Stimulated activated CD8-positive, alpha-beta memory T cell treated with anti-CD3 and anti-CD28 coated beads, Interleukin-2, amount 100 ng/mL, for 48 hours (primary cell): ENCODE data around the gene LSM3.
"Not testable (repeated sequence)": the region's sequence is repeated elsewhere in the genome, so short reads cannot be mapped to it uniquely, and the experiment has no call there.

Source experiments
- DNase-seq, 2 donors: peaks; one replicate each; pipeline ENCODE4 v3.0.0-alpha.2; 2020; ENCODE audit warnings: low read depth in 2 of 2

LSM3 gene

GRCh38 chr3:14222457-14222856 lies 43.8 kb downstream of the LSM3 start:
- DNase-seq: no peak

GRCh38 chr3:14222900-14223594 lies 44.4 kb downstream of the LSM3 start:
- DNase-seq: no peak

DNA sequence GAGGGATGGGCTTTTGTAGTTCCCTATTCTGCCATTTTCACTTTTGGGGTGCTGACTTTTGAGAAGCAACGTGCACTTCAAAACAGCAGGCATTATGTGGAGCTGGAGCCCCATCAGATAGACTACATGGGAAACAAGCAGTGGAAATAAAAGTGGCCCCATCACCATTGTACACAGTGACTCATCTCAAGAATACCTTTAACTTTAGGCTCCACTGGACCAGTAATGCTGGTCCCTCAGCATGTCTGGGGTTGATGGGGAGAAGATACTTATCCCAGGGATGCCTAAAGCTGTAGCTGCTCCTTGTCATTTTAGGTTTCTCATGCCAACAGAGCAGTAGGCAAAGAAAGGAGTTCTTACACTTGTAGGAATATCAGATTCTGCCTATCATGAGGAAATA lies 45.0 kb downstream of the LSM3 start:
- DNase-seq: no peak

- no peak for DNase-seq
Measured at GRCh38 chr3:14224895-14225294, 46.3 kb downstream of the LSM3 start.

GRCh38 chr3:14225421-14225820 lies 46.8 kb downstream of the LSM3 start:
- no peak for DNase-seq

GRCh38 chr3:14226351-14226750 lies 47.7 kb downstream of the LSM3 start:
- not testable (repeated sequence) for DNase-seq

DNA sequence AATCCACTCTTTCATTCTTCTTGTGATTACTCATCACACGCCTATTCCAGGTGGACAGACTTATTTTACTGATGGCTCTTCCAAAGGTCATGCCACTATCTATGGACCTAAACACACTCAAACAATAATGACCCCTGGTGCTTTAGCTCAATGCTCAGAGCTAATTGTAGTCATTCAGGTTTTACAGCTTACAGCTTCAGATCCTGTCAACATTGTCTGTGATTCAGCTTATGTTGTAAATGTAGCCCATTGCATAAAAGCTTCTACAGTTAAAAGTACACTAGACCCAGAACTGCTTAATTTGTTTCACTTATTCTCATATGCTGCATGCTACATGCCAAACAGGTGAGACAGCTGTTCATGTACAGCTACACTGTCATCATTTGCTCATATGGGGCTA lies 49.2 kb downstream of the LSM3 start:
- no peak for DNase-seq

- DNase-seq: no peak
Measured at GRCh38 chr3:14228681-14229470, 50.3 kb downstream of the LSM3 start.

GRCh38 chr3:14229695-14230094 lies 51.1 kb downstream of the LSM3 start:
- not testable (repeated sequence) for DNase-seq

DNA sequence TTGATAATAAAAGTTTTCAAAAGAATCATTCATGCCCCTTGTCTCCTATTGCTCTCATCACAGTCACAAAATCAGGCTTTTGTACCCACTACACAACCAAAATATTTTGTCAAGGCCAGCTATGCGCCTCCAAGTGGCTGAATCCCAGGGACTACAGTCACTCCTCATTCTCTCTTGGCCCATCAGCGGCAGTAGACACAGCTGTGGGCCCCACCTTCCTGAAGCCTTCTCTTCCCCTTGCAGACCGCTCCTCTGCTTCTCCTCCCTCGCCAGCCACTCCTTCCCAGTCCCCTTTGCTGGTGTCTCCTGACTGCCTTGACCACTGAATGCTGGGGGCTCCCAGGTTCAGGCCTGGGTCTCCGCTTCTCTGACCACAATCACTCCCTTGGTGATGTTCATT lies 52.1 kb downstream of the LSM3 start:
- DNase-seq: no peak

- DNase-seq: no peak
Measured at GRCh38 chr3:14231145-14231990, 52.8 kb downstream of the LSM3 start.

DNA sequence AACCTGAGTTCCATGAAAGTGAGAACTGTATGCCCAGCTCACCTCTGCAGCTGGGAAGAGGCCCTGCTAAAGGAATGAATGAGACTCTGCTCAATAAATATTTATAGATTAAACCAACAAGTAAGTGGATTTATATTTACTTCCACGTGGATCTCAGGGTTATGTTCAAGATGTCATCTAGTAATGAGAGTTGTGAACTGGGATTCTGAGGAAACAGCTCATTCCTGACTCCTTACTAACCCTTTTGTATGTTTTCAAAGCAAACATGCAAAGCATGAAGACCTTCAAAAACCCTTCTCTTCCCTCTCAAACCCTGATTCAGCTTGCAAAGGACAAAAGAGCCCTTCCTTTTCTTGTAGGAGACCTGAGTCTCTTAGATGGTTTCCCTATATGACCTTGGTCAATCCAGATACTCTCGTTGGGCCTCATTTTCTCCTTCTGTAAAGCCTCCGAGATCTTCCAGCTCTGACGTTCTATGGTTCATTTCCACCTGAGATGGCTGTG lies 53.4 kb downstream of the LSM3 start:
- DNase-seq: no peak

GRCh38 chr3:14234251-14235002 lies 55.8 kb downstream of the LSM3 start:
- no peak for DNase-seq

DNA sequence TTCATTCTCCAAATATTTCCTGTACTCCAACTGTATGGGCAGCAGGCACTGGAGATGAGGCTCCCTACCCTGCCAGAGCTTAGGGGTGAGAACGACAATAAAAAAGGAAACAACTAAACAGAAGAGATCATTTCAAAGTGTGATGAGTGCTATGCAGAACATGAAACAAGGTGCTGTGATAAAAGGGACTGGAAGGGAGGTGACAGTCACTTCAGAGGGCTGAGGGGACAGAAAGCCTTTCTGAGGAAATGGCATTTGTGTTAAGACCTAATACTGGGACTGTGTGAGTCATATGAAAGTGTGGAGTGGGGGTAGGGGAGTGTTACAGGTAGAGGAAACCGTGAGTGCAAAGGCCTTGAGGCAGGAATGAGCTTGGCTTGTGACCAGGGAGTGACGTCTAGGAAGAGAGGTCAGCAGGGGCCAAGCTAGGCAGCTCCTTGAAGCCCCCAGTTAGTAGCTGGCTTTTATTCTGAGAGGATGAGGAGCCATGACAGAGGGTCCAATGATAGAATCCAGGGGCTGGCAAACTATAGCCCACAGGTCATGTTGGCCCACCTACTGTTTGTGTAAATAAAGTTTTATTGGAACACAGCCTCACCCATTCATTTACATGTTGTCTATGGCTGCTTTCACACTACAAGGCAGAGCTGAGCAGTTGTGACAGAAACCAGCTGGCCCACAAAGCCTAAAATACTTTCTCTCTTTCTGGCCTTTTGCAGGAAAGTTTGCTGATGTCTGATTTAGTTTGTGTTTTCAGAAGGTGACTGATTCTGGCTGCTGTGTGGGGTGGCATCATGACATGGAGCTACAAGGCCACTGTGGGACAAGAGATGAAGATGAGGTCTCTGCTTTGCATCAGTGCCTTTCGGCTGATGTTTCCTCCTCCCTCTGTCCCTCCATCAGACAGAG lies 56.6 kb downstream of the LSM3 start:
- no peak for DNase-seq

GRCh38 chr3:14235912-14236295 lies 57.3 kb downstream of the LSM3 start:
- DNase-seq: no peak

- no peak for DNase-seq
Measured at GRCh38 chr3:14236902-14237301, 58.3 kb downstream of the LSM3 start.

DNA sequence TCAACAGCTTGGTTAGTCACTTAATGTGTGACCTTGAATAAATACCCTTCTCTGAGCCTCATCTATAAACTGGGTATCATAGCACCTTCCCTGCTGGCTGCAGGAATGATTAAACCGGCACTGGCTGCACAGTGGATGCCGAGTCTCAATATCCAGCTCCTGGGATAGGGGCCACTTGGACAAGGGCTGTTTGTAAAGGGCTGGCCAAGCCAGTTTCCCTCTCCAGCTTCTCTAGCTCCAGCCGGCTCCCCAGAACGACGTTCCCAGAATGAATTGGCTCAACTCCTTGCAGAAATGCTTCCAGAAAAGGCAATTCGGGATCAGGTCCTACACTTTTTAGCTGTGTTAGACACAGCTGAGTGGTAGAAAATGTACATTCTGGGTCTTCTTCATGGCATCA lies 58.8 kb downstream of the LSM3 start:
- DNase-seq: no peak

DNA sequence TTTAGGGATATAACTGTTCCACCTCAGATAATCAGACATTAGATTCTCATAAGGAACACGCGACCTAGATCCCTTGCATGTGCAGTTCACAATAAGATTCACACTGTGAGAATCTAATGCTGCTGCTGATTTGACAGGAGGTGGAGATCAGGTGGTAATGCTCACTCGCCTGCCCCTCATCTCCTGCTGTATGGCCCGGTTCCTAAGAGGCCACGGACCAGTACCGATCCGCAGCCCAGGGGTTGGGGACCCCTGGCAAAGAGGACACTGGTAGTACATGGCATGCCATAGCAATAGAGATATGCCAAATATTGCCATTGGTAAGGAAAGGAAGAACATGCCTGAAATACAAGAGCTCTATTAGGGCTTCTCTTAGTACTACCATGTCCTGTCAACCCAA lies 59.7 kb downstream of the LSM3 start:
- DNase-seq: no peak

DNA sequence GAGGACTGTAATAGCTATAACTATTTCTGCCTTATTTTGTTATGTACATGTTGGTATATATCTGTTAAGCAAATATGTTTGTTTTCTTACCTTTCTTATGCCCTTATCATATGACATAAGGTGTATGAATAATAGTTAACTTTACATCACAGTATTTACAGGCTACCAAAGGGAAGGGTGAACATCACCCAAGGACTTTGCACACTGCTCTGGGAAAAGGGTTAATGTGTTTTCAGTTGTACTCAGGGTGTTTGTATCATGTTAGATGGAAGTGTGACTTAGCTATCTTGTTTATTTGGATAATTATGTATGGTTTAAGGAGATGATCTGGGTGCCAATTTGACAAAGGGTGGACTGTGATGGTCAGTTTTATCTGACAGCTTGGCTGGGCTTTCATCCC lies 60.3 kb downstream of the LSM3 start:
- no peak for DNase-seq

GRCh38 chr3:14239940-14240339 lies 61.3 kb downstream of the LSM3 start:
- DNase-seq: no peak

DNA sequence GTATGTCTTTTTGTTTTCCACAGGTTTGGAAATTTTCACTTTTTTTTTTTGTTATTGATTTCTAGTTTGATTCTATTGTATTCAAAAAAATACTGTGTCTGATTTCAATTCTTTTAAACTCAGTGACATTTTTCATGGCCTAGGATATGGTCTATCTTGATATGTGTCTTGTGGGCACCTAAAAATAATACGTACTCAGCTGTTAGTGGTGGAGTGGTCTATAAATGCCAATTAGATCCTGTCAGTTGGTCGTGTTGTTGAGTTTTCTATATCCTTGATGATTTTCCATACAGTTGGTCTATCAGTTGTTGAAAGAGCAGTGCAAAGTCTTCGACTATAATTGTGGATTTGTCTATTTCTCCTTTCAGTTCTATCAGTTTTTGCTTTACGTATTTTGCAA lies 61.7 kb downstream of the LSM3 start:
- no peak for DNase-seq
